HEK293 (cell line): Measurements from ENCODE around the gene NDUFA8.

ENCODE experiments used
- CTCF ChIA-PET: fragments of 350-600 bp; formaldehyde crosslinking; extraction: SDS; loops from one replicate; lab custom pipeline; 2021; ENCODE audit warnings: antibody characterized with exemption; lab: Yijun Ruan, JAX
- POLR2A ChIA-PET: fragments of 300-600 bp; formaldehyde crosslinking; extraction: SDS; loops from one replicate; lab custom pipeline; 2020; ENCODE audit warnings: antibody characterized with exemption, inconsistent platforms; lab: Yijun Ruan, JAX
- H3K27ac ChIP-seq: fragments of 200-500 bp; sonication (Bioruptor generic); 2 replicates; pipeline ENCODE4 v1.5.1; 2014; ENCODE audit warnings: low read depth, low read length, control low read depth, inconsistent platforms; ENCODE audit errors: extremely low read depth
- H3K36me3 ChIP-seq, 2 experiments: fragments of 200-500 bp in 1 of 2; sonication (Bioruptor generic) in 1 of 2; 1 replicate in 1 of 2; 2 replicates in 1 of 2; pipeline ENCODE4 v1.5.1; 2014 to 2017; ENCODE audit warnings: inconsistent platforms in 2 of 2, low read length in 2 of 2; ENCODE audit not compliant: control insufficient read depth in 2 of 2, insufficient read depth in 1 of 2
- H3K4me1 ChIP-seq: fragments of 200-500 bp; sonication (Bioruptor generic); 2 replicates; pipeline ENCODE4 v1.5.1; 2014; ENCODE audit warnings: mild to moderate bottlenecking, low read length, inconsistent platforms; ENCODE audit not compliant: control insufficient read depth, insufficient read depth
- H3K4me3 ChIP-seq: 2 replicates; pipeline ENCODE4 v1.5.1; 2011; ENCODE audit warnings: low read depth, mild to moderate bottlenecking, control low read depth, low read length, moderate library complexity
- H3K9me3 ChIP-seq: fragments of 200-500 bp; sonication (Bioruptor generic); 2 replicates; pipeline ENCODE4 v1.5.1; 2014; ENCODE audit warnings: low read depth, low read length, inconsistent platforms; ENCODE audit not compliant: control insufficient read depth, insufficient read depth
- AEBP2 ChIP-seq: fragments of 450-650 bp; formaldehyde crosslinking; IDR thresholded peaks from 2 replicates; pipeline ENCODE4 v1.5.1; 2016; ENCODE audit warnings: missing biosample characterization, missing genetic modification characterization, borderline replicate concordance
- EGR2 ChIP-seq: fragments of 450-650 bp; formaldehyde crosslinking; IDR thresholded peaks from 2 replicates; pipeline ENCODE4 v1.5.1; 2016; ENCODE audit warnings: low read depth, missing biosample characterization, missing genetic modification characterization
- GLIS1 ChIP-seq: fragments of 450-650 bp; formaldehyde crosslinking; IDR thresholded peaks from 2 replicates; pipeline ENCODE4 v1.5.1; 2016; ENCODE audit warnings: missing biosample characterization, missing genetic modification characterization
- KLF7 ChIP-seq: fragments of 450-650 bp; formaldehyde crosslinking; IDR thresholded peaks from 2 replicates; pipeline ENCODE4 v1.5.1; 2016; ENCODE audit warnings: missing biosample characterization, missing genetic modification characterization, borderline replicate concordance
- RBAK ChIP-seq: fragments of 450-650 bp; formaldehyde crosslinking; IDR thresholded peaks from 2 replicates; pipeline ENCODE4 v1.5.1; 2016; ENCODE audit warnings: missing biosample characterization, missing genetic modification characterization
- WT1 ChIP-seq: fragments of 450-650 bp; formaldehyde crosslinking; IDR thresholded peaks from 2 replicates; pipeline ENCODE4 v1.5.1; 2016; ENCODE audit warnings: missing biosample characterization, missing genetic modification characterization
- ZFP69B ChIP-seq: fragments of 450-650 bp; formaldehyde crosslinking; IDR thresholded peaks from 2 replicates; pipeline ENCODE4 v1.5.1; 2016; ENCODE audit warnings: missing biosample characterization, missing genetic modification characterization
- ZNF121 ChIP-seq: fragments of 450-650 bp; formaldehyde crosslinking; IDR thresholded peaks from 2 replicates; pipeline ENCODE4 v1.5.1; 2016; ENCODE audit warnings: missing biosample characterization, missing genetic modification characterization
- ZNF221 ChIP-seq: fragments of 450-650 bp; formaldehyde crosslinking; IDR thresholded peaks from 2 replicates; pipeline ENCODE4 v1.5.1; 2017; ENCODE audit warnings: missing biosample characterization, missing genetic modification characterization, borderline replicate concordance
- ZNF473 ChIP-seq: fragments of 450-650 bp; formaldehyde crosslinking; IDR thresholded peaks from 2 replicates; pipeline ENCODE4 v1.5.1; 2017; ENCODE audit warnings: missing biosample characterization, missing genetic modification characterization
- ZNF600 ChIP-seq: fragments of 450-650 bp; formaldehyde crosslinking; IDR thresholded peaks from 2 replicates; pipeline ENCODE4 v1.5.1; 2016; ENCODE audit warnings: missing biosample characterization, missing genetic modification characterization
- ZNF707 ChIP-seq: fragments of 450-650 bp; formaldehyde crosslinking; IDR thresholded peaks from 2 replicates; pipeline ENCODE4 v1.5.1; 2016; ENCODE audit warnings: missing biosample characterization, missing genetic modification characterization
- ZNF785 ChIP-seq: fragments of 450-650 bp; formaldehyde crosslinking; IDR thresholded peaks from 2 replicates; pipeline ENCODE4 v1.5.1; 2016; ENCODE audit warnings: missing biosample characterization, missing genetic modification characterization
- ZSCAN18 ChIP-seq: fragments of 450-650 bp; formaldehyde crosslinking; IDR thresholded peaks from 2 replicates; pipeline ENCODE4 v1.5.1; 2016; ENCODE audit warnings: missing biosample characterization, missing genetic modification characterization

Gene NDUFA8

DNA sequence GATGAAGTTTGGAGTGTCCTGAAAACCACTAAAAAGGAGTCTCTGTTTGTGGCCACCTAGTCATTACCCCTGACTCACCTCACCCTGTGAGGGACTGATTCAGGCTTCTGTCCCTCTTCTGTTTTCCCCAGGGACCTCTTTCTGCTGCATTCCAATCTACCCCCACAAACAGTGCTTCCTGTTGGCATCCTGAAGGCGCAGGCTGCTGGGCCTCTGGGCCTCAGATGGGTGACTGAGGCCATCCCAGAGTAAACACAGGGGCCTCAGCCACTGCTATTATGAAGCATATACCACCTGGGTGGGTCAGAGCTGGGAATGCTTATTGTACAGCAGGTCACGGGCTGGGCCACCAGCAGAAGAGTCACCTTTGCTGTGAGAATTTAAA, 20.1 kb upstream of the NDUFA8 start:
- POLR2A ChIA-PET, result interaction anchor here (2.6 kb wide), 1 partner anchor 20 kb away, joined by 10 read pairs; the partner anchor contains the start of genes MORN5 and NDUFA8
- Histone ChIP-seq H3K9me3 (no peaks in the 10 kb centered on the region), H3K4me3 (no peak overlapping the region), H3K27ac (no peak overlapping the region), H3K36me3 (no peaks in the 10 kb centered on the region), H3K4me1 (no peaks in the 10 kb centered on the region)
- TF ChIP-seq EGR2 (tag by site-specific recombination), result no peak
- TF ChIP-seq ZNF707 (tag by site-specific recombination), result no peak
- peak; percentile 66 for TF ChIP-seq GLIS1 (tag by site-specific recombination)
- CTCF ChIA-PET, result interaction anchor here (0.5 kb wide), 1 partner anchor 371 kb away, joined by 3 read pairs; no protein-coding TSS in a partner anchor

GRCh38 chr9:122179054-122179689, 19.6 kb upstream of the NDUFA8 start:
- POLR2A ChIA-PET, result interaction anchor here (2.6 kb wide), 1 partner anchor 20 kb away, joined by 10 read pairs; the partner anchor contains the start of genes MORN5 and NDUFA8
- no peak for TF ChIP-seq ZNF121
- TF ChIP-seq, all 188 proteins: peak for 0
- CTCF ChIA-PET, result no interaction called here
- H3K4me3 ChIP-seq, result no peak overlapping the region
- H3K27ac ChIP-seq, result no peak overlapping the region
- no peaks in the 10 kb centered on the region for H3K4me1 ChIP-seq
- no peaks in the 10 kb centered on the region for H3K9me3 ChIP-seq
- H3K36me3 ChIP-seq, result no peaks in the 10 kb centered on the region

- Histone ChIP-seq H3K9me3 (no peaks in the 10 kb centered on the region), H3K4me1 (no peaks in the 10 kb centered on the region), H3K27ac (no peak overlapping the region), H3K36me3 (no peaks in the 10 kb centered on the region), H3K4me3 (no peak overlapping the region)
- ChIA-PET CTCF (no interaction called here), POLR2A (no interaction called here)
- TF ChIP-seq ZNF121, result no peak
- no peak for TF ChIP-seq ZNF473 (tag by site-specific recombination)
Observed at GRCh38 chr9:122176916-122177315, 17.3 kb upstream of the NDUFA8 start.

GRCh38 chr9:122173670-122174069, 14.1 kb upstream of the NDUFA8 start:
- Histone ChIP-seq H3K4me1 (no peaks in the 10 kb centered on the region), H3K27ac (no peak overlapping the region), H3K4me3 (no peak overlapping the region), H3K36me3 (no peaks in the 10 kb centered on the region), H3K9me3 (no peaks in the 10 kb centered on the region)
- TF ChIP-seq ZFP69B (tag by site-specific recombination) (no peak), RBAK (tag by site-specific recombination) (no peak), ZNF221 (tag by site-specific recombination) (no peak), ZNF600 (tag by site-specific recombination) (no peak), ZSCAN18 (no peak), WT1 (tag by site-specific recombination) (no peak), ZNF785 (tag by site-specific recombination) (no peak), AEBP2 (tag by site-specific recombination) (no peak), KLF7 (no peak)
- POLR2A ChIA-PET, result no interaction called here
- CTCF ChIA-PET, result interaction anchor here (0.8 kb wide), 1 partner anchor 59 kb away, joined by 3 read pairs; no protein-coding TSS in a partner anchor
